T-helper 1 cell treated with Interleukin-12 subunit alpha and Interleukin-12 subunit beta and Interleukin-4 antibody, amounts not matched to agents 30 μg/mL and 1 μg/mL, for 36 hours (primary cell): ENCODE measurements around the gene SLC44A2.
A peak's percentile ranks its signal among the peaks of the same experiment; 100 is the strongest.

Source experiments
- H3K27ac Mint-ChIP-seq: one replicate; pipeline ENCODE4 v1.8.0; 2021; ENCODE audit warnings: mild to moderate bottlenecking, mixed read lengths
- H3K27me3 Mint-ChIP-seq: one replicate; pipeline ENCODE4 v1.8.0; 2021; ENCODE audit warnings: low read depth, mixed read lengths
- H3K36me3 Mint-ChIP-seq: one replicate; pipeline ENCODE4 v1.8.0; 2021; ENCODE audit warnings: low read depth, mixed read lengths
- H3K4me1 Mint-ChIP-seq: one replicate; pipeline ENCODE4 v1.8.0; 2021; ENCODE audit warnings: low read depth, mixed read lengths
- H3K4me3 Mint-ChIP-seq: one replicate; pipeline ENCODE4 v1.8.0; 2021; ENCODE audit warnings: mild to moderate bottlenecking, moderate library complexity, mixed read lengths
- H3K9me3 Mint-ChIP-seq: one replicate; pipeline ENCODE4 v1.8.0; 2021; ENCODE audit warnings: mixed read lengths

Gene SLC44A2

GRCh38 chr19:10625003-10625761, at the start of gene SLC44A2:
Gene SLC44A2 (plus strand): TSS chr19:10625553. CDS start chr19:10625634, 81 bp downstream.
- Mint-ChIP-seq H3K27me3 (no peaks in the 10 kb centered on the region), H3K36me3 (peaks cover 20% of the 10 kb centered on the region), H3K4me3 (peak within 1 kb of the TSS; percentile 28), H3K9me3 (no peaks in the 10 kb centered on the region), H3K27ac (peak within 1 kb of the TSS; percentile 76), H3K4me1 (peaks cover 28% of the 10 kb centered on the region)

GRCh38 chr19:10577951-10578350, 47.4 kb upstream of the SLC44A2 start:
- H3K36me3 Mint-ChIP-seq: no peaks in the 10 kb centered on the region
- no peaks in the 10 kb centered on the region for H3K9me3 Mint-ChIP-seq
- peaks cover 16% of the 10 kb centered on the region for H3K4me1 Mint-ChIP-seq
- no peak overlapping the region for H3K27ac Mint-ChIP-seq
- no peak overlapping the region for H3K4me3 Mint-ChIP-seq
- H3K27me3 Mint-ChIP-seq: peaks cover 4% of the 10 kb centered on the region

- Mint-ChIP-seq H3K9me3 (no peaks in the 10 kb centered on the region), H3K36me3 (no peaks in the 10 kb centered on the region), H3K27ac (no peak overlapping the region), H3K27me3 (peaks cover 8% of the 10 kb centered on the region), H3K4me3 (no peak overlapping the region), H3K4me1 (peaks cover 12% of the 10 kb centered on the region)
Observed at GRCh38 chr19:10580979-10581631, 44.2 kb upstream of the SLC44A2 start.

- Mint-ChIP-seq H3K4me3 (no peak overlapping the region), H3K36me3 (no peaks in the 10 kb centered on the region), H3K9me3 (no peaks in the 10 kb centered on the region), H3K4me1 (peaks cover 12% of the 10 kb centered on the region), H3K27ac (no peak overlapping the region), H3K27me3 (peaks cover 8% of the 10 kb centered on the region)
Observed at GRCh38 chr19:10582091-10582490, 43.3 kb upstream of the SLC44A2 start.

- peaks cover 17% of the 10 kb centered on the region for H3K27me3 Mint-ChIP-seq
- H3K9me3 Mint-ChIP-seq: no peaks in the 10 kb centered on the region
- H3K27ac Mint-ChIP-seq: no peak overlapping the region
- no peak overlapping the region for H3K4me3 Mint-ChIP-seq
- peaks cover 18% of the 10 kb centered on the region for H3K4me1 Mint-ChIP-seq
- peaks cover 4% of the 10 kb centered on the region for H3K36me3 Mint-ChIP-seq
Observed at GRCh38 chr19:10583036-10583776, 42.1 kb upstream of the SLC44A2 start.

GRCh38 chr19:10586396-10586795, 39.0 kb upstream of the SLC44A2 start:
- Mint-ChIP-seq H3K4me3 (no peak overlapping the region), H3K27ac (no peak overlapping the region), H3K4me1 (peaks cover 12% of the 10 kb centered on the region), H3K36me3 (peaks cover 4% of the 10 kb centered on the region), H3K27me3 (peaks cover 17% of the 10 kb centered on the region), H3K9me3 (no peaks in the 10 kb centered on the region)

- Mint-ChIP-seq H3K4me3 (no peak within 1 kb of the TSS), H3K36me3 (peaks cover 4% of the 10 kb centered on the region), H3K9me3 (no peaks in the 10 kb centered on the region), H3K27me3 (peaks cover 17% of the 10 kb centered on the region), H3K4me1 (peaks cover 10% of the 10 kb centered on the region), H3K27ac (no peak within 1 kb of the TSS)
Observed at GRCh38 chr19:10587022-10587838, 38.1 kb upstream of the SLC44A2 start, which contains the start of gene AP1M2. Gene AP1M2 (minus strand): TSS chr19:10587312. CDS start chr19:10587231, 81 bp downstream.

GRCh38 chr19:10587839-10588150, 37.6 kb upstream of the SLC44A2 start:
- Mint-ChIP-seq H3K27ac (no peak overlapping the region), H3K36me3 (peaks cover 4% of the 10 kb centered on the region), H3K9me3 (no peaks in the 10 kb centered on the region), H3K4me1 (peaks cover 10% of the 10 kb centered on the region), H3K27me3 (peaks cover 17% of the 10 kb centered on the region), H3K4me3 (no peak overlapping the region)

GRCh38 chr19:10593148-10593547, 32.2 kb upstream of the SLC44A2 start:
- Mint-ChIP-seq H3K36me3 (no peaks in the 10 kb centered on the region), H3K27me3 (peaks cover 3% of the 10 kb centered on the region), H3K4me1 (peaks cover 14% of the 10 kb centered on the region), H3K4me3 (no peak overlapping the region), H3K9me3 (no peaks in the 10 kb centered on the region), H3K27ac (no peak overlapping the region)

- Mint-ChIP-seq H3K36me3 (no peaks in the 10 kb centered on the region), H3K4me3 (no peak overlapping the region)
Observed at GRCh38 chr19:10593820-10594637, 31.3 kb upstream of the SLC44A2 start.

GRCh38 chr19:10600149-10600548, 25.2 kb upstream of the SLC44A2 start:
- Mint-ChIP-seq H3K9me3 (no peaks in the 10 kb centered on the region), H3K4me3 (no peak overlapping the region), H3K4me1 (peaks cover 31% of the 10 kb centered on the region), H3K36me3 (peaks cover 6% of the 10 kb centered on the region), H3K27ac (no peak overlapping the region), H3K27me3 (peaks cover 3% of the 10 kb centered on the region)

More at GRCh38 chr19:10593820-10594637, 31.3 kb upstream of the SLC44A2 start:
- H3K27me3 Mint-ChIP-seq: peaks cover 3% of the 10 kb centered on the region
- H3K9me3 Mint-ChIP-seq: no peaks in the 10 kb centered on the region
- H3K27ac Mint-ChIP-seq: peak overlapping the region; percentile 43
- H3K4me1 Mint-ChIP-seq: peaks cover 14% of the 10 kb centered on the region

- Mint-ChIP-seq H3K4me3 (peak overlapping the region; percentile 80), H3K27me3 (peaks cover under 1% of the 10 kb centered on the region), H3K4me1 (peaks cover 18% of the 10 kb centered on the region), H3K9me3 (no peaks in the 10 kb centered on the region), H3K36me3 (peaks cover 6% of the 10 kb centered on the region), H3K27ac (peak overlapping the region; percentile 68)
Observed at GRCh38 chr19:10601999-10602329, 23.4 kb upstream of the SLC44A2 start.

GRCh38 chr19:10602330-10603083, 22.8 kb upstream of the SLC44A2 start:
- Mint-ChIP-seq H3K9me3 (no peaks in the 10 kb centered on the region), H3K27ac (peak overlapping the region; percentile 100), H3K27me3 (no peaks in the 10 kb centered on the region), H3K36me3 (peaks cover 6% of the 10 kb centered on the region), H3K4me3 (peak overlapping the region; percentile 99), H3K4me1 (peaks cover 19% of the 10 kb centered on the region)
